Activated CD4-positive, alpha-beta T cell treated with anti-CD3 and anti-CD28 coated beads, Interleukin-2, amount 50 U/mL, for 48 hours (primary cell): ENCODE results near the gene CLK2.
"Not testable (repeated sequence)": the region's sequence is repeated elsewhere in the genome, so short reads cannot be mapped to it uniquely, and the experiment has no call there.

Source experiments
- DNase-seq, 2 experiments: peaks; one replicate each; pipeline ENCODE4 v3.0.0-alpha.2; 2020

Gene CLK2

GRCh38 chr1:155261852-155262673 lies 11.2 kb downstream of the CLK2 start, which contains the start of gene SCAMP3:
Gene SCAMP3, minus strand, starts transcription at chr1:155262360. Its CDS starts 209 bp downstream, at chr1:155262151.
- DNase-seq, result peak; percentile 90 to 93

GRCh38 chr1:155261493-155261851 lies 11.8 kb downstream of the CLK2 start:
- peak in 1 of 2 experiments; percentile 32 for DNase-seq

GRCh38 chr1:155260276-155260675 lies 13.0 kb downstream of the CLK2 start:
- no peak for DNase-seq

- DNase-seq, result no peak
Measured at GRCh38 chr1:155256058-155256852, 17.0 kb downstream of the CLK2 start.

- peak; percentile 85 for DNase-seq
Measured at GRCh38 chr1:155255243-155256007, 17.9 kb downstream of the CLK2 start, which contains the start of gene ENTREP3. Gene ENTREP3, minus strand, starts transcription at chr1:155255483. Its CDS starts 606 bp downstream, at chr1:155254877.

- no peak for DNase-seq
Measured at GRCh38 chr1:155254714-155255242, 18.5 kb downstream of the CLK2 start.

GRCh38 chr1:155254228-155254713 lies 19.0 kb downstream of the CLK2 start:
- DNase-seq, result no peak

- DNase-seq, result no peak
Measured at GRCh38 chr1:155253797-155254196, 19.5 kb downstream of the CLK2 start.

GRCh38 chr1:155253208-155253607 lies 20.1 kb downstream of the CLK2 start:
- DNase-seq, result no peak

GRCh38 chr1:155251566-155251965 lies 21.7 kb downstream of the CLK2 start:
- no peak for DNase-seq

- peak; percentile 98 to 99 for DNase-seq
Measured at GRCh38 chr1:155250633-155251449, 22.5 kb downstream of the CLK2 start.

GRCh38 chr1:155250246-155250632 lies 23.1 kb downstream of the CLK2 start:
- DNase-seq, result no peak

- no peak for DNase-seq
Measured at GRCh38 chr1:155247667-155248553, 25.4 kb downstream of the CLK2 start.

GRCh38 chr1:155246796-155247195 lies 26.5 kb downstream of the CLK2 start:
- not testable (repeated sequence) for DNase-seq

- DNase-seq, result no peak
Measured at GRCh38 chr1:155245163-155245524, 28.2 kb downstream of the CLK2 start.

GRCh38 chr1:155244368-155245162 lies 28.7 kb downstream of the CLK2 start:
- peak; percentile 94 to 96 for DNase-seq

- no peak for DNase-seq
Measured at GRCh38 chr1:155242805-155243358, 30.4 kb downstream of the CLK2 start.

GRCh38 chr1:155241841-155242264 lies 31.5 kb downstream of the CLK2 start:
- no peak for DNase-seq

- DNase-seq, result peak; percentile 48 to 66
Measured at GRCh38 chr1:155241069-155241679, 32.1 kb downstream of the CLK2 start.
